GM12872 (cell line): Measurements from ENCODE around the gene RTN4RL1.

Experiments used
- CTCF ChIP-seq: IDR thresholded peaks from 3 replicates; pipeline ENCODE4 v1.5.1; 2011; ENCODE audit warnings: low read depth, mild to moderate bottlenecking, low read length, moderate library complexity; ENCODE audit not compliant: insufficient read depth

RTN4RL1 gene

GRCh38 chr17:1906662-1907101 is 118.5 kb downstream of the RTN4RL1 start:
- TF ChIP-seq CTCF: no peak

GRCh38 chr17:1905190-1905913 is 119.8 kb downstream of the RTN4RL1 start:
- no peak for TF ChIP-seq CTCF

- TF ChIP-seq CTCF: no peak
Measured at GRCh38 chr17:1904273-1905182, 120.6 kb downstream of the RTN4RL1 start.

- 0 out of 3 replicates have a peak, but pooled peaks have one; percentile 17 for TF ChIP-seq CTCF
Measured at GRCh38 chr17:1899403-1900000, 125.6 kb downstream of the RTN4RL1 start.

GRCh38 chr17:1898872-1899271 is 126.3 kb downstream of the RTN4RL1 start:
- no peak for TF ChIP-seq CTCF

GRCh38 chr17:1898332-1898731 is 126.8 kb downstream of the RTN4RL1 start:
- TF ChIP-seq CTCF: no peak

- TF ChIP-seq CTCF: no peak
Measured at GRCh38 chr17:1897105-1897656, 128.0 kb downstream of the RTN4RL1 start.
